Spleen (tissue), 7 donors: ENCODE data around the gene RGS6.

Source experiments
- POLR2AphosphoS5 ChIP-seq, 3 donors: sonication (generic); formaldehyde crosslinking; IDR thresholded peaks; one replicate each; pipeline ENCODE4 v1.5.1; 2017; ENCODE audit warnings: antibody characterized with exemption in 3 of 3
- TF ChIP-seq, protein P1 (sequence below), 11 experiments: fragments of 200-600 bp in 7 of 11; fragments of 450-650 bp in 4 of 11; sonication (generic) in 4 of 11; IDR thresholded peaks in 8 of 11; conservative IDR thresholded peaks in 3 of 11; 1 replicate in 7 of 11; 2 replicates in 4 of 11; pipeline versions ENCODE4 v1.4.0 to v1.8.0; 2016 to 2021; ENCODE audit warnings: antibody characterized with exemption in 11 of 11, inconsistent platforms in 4 of 11, mild to moderate bottlenecking in 1 of 11
- donor health status: DM: no; HTN: no; CAD: no; lungs with moderate emphysema.
- donor health status: DM: no; HTN: no; CAD: no.
- donor health status: DM: no; HTN: no; CAD: no.

DNA sequence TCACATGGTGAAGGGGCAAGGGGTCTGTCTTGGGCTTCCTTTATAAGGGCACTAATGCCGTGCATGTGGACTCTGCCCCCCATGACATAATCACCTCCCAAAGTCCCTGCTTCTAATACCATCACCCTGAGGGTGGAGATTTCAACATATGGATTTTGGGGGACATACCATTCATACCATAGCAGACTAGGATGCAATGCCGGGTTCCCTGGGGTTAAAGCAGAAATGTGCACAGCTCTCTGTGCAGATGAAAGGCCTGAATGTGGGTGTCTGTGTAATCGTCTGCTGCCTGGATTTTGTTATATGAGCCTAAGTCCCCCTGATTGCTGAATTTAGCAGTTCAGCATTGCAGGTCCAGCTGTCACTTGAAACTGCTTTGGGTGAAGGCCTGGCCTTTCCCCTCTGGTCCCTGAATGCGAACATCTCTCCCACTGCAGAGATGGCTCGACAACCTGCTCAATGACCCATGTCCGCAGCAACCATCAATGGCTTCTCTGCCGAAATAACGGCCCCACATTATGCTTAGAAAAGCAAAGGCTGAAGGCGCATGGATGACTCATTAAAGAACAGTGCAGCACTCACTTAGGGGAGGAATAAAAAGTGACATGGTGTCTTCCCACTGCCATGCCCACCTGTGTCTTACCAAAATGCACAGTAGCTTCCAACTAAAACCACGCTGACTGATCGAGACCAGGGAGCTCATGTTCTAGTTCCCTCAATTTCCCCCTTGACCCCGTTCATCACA lies 675.3 kb downstream of the RGS6 start:
- TF ChIP-seq, protein P1, sequence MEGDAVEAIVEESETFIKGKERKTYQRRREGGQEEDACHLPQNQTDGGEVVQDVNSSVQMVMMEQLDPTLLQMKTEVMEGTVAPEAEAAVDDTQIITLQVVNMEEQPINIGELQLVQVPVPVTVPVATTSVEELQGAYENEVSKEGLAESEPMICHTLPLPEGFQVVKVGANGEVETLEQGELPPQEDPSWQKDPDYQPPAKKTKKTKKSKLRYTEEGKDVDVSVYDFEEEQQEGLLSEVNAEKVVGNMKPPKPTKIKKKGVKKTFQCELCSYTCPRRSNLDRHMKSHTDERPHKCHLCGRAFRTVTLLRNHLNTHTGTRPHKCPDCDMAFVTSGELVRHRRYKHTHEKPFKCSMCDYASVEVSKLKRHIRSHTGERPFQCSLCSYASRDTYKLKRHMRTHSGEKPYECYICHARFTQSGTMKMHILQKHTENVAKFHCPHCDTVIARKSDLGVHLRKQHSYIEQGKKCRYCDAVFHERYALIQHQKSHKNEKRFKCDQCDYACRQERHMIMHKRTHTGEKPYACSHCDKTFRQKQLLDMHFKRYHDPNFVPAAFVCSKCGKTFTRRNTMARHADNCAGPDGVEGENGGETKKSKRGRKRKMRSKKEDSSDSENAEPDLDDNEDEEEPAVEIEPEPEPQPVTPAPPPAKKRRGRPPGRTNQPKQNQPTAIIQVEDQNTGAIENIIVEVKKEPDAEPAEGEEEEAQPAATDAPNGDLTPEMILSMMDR (IDR thresholded peaks at IDR 0.05 in 8 of 11, conservative IDR thresholded peaks at IDR 0.05 in 3 of 11), result no peak
- no peak for TF ChIP-seq POLR2AphosphoS5 (IDR thresholded peaks at IDR 0.05)
